GM12864 (cell line): Measurements from ENCODE around the gene BCKDHB.
A peak's percentile ranks its signal among the peaks of the same experiment; 100 is the strongest.

Source experiments
- DNase-seq: peaks from one replicate; pipeline ENCODE4 v3.0.0-alpha.2; 2011; ENCODE audit warnings: low read depth
- H3K4me3 ChIP-seq: 2 replicates; pipeline ENCODE4 v1.5.1; 2011; ENCODE audit warnings: mild to moderate bottlenecking, low read depth, low read length, control low read depth
- CTCF ChIP-seq: IDR thresholded peaks from 2 replicates; pipeline ENCODE4 v1.5.1; 2011; ENCODE audit warnings: low read depth, mild to moderate bottlenecking, moderate library complexity, low read length, control low read depth, inconsistent platforms; ENCODE audit errors: missing control alignments

The BCKDHB gene

GRCh38 chr6:80165143-80165542 lies 58.7 kb downstream of the BCKDHB start:
- no peak overlapping the region for H3K4me3 ChIP-seq
- peak; percentile 40 for DNase-seq
- TF ChIP-seq CTCF = no peak

- H3K4me3 ChIP-seq = no peak overlapping the region
- no peak for TF ChIP-seq CTCF
- DNase-seq = no peak
Measured at GRCh38 chr6:80165819-80166218, 59.3 kb downstream of the BCKDHB start.

GRCh38 chr6:80170433-80170832 lies 64.0 kb downstream of the BCKDHB start:
- no peak for DNase-seq
- no peak for TF ChIP-seq CTCF
- no peak overlapping the region for H3K4me3 ChIP-seq

GRCh38 chr6:80173411-80173810 lies 66.9 kb downstream of the BCKDHB start:
- no peak for DNase-seq
- H3K4me3 ChIP-seq = no peak overlapping the region
- TF ChIP-seq CTCF = no peak

- H3K4me3 ChIP-seq = no peak overlapping the region
- no peak for TF ChIP-seq CTCF
- no peak for DNase-seq
Measured at GRCh38 chr6:80174900-80175572, 68.6 kb downstream of the BCKDHB start.

- TF ChIP-seq CTCF = no peak
- no peak overlapping the region for H3K4me3 ChIP-seq
- DNase-seq = no peak
Measured at GRCh38 chr6:80179695-80180094, 73.2 kb downstream of the BCKDHB start.
